Ammon's horn (tissue), 1 donor: ENCODE results near the gene PPM1M.
"Not testable (repeated sequence)": the region's sequence is repeated elsewhere in the genome, so short reads cannot be mapped to it uniquely, and the experiment has no call there.

Experiments used
- DNase-seq: peaks from one replicate; pipeline ENCODE4 v3.0.0-alpha.2; 2016; ENCODE audit warnings: low spot score

The PPM1M gene

DNA sequence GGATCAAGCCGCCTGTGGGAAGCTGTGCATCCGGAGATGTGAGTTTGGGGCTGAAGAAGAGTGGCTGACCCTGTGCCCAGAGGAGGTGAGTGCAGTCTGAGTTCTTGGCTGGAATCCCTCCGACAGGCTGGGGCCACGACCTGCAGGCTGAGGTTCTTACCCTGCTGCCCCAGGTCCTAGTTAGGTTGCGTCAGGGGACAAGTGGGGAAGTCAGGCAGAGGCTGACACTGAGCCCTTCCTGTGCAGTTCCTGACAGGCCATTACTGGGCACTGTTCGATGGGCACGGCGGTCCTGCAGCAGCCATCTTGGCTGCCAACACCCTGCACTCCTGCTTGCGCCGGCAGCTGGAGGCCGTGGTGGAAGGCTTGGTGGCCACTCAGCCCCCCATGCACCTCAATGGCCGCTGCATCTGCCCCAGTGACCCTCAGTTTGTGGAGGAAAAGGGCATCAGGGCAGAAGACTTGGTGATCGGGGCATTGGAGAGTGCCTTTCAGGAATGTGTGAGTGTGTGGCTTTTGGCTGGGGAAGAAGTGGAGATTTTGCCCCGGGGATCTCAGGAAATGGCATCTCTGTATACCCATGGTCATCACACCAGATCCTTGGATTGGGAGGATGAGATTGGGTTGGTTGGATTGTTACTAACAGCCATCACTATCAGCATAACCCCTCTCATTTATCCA, 1.3 kb downstream of the PPM1M start:
- DNase-seq = no peak

DNA sequence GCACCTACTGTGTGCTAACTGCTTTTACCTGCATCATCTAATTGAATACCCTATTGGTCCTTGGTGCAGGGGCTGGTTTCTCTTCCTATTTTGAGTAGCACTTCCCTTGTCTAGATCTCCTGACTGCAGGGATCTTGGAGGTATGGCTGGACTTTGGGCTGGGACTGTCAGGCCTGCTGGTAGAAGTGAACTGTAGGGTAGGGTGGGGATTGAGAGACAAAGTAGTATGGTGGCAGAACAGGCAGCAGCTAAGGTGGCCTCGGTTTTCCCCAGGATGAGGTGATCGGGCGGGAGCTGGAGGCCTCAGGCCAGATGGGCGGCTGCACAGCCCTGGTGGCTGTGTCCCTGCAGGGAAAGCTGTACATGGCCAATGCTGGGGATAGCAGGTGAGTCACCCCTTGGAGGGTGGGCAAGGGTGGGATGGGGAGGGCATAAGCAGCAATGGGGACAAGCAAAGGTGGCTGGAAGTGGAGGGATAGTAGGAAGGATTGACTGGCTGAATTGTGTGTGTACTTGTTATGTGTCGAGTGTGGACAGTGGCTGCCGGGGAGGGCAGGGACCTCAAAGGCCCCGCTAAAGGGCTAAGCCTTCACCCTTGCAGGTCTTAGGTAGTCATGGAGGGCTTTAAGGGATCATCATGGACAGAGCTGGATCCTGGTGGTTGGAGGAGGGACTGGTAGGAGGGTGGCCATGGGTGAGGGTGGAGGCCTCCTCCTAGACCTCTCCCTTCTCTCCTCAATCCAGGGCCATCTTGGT, 2.0 kb downstream of the PPM1M start:
- no peak for DNase-seq

DNA sequence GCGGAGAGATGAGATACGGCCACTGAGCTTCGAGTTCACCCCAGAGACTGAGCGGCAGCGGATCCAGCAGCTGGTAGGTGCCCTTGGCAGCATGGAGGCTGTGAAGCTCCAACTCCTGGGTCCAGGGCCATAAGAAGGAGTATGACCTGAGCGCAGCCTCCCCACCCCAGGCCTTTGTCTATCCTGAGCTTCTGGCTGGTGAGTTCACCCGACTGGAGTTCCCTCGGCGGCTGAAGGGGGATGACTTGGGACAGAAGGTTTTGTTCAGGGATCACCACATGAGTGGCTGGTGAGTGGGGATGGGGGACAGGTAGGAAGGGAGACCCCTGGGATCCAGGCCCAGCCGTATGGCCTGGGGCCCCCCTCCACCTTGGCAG, 2.6 kb downstream of the PPM1M start:
- DNase-seq = no peak

DNA sequence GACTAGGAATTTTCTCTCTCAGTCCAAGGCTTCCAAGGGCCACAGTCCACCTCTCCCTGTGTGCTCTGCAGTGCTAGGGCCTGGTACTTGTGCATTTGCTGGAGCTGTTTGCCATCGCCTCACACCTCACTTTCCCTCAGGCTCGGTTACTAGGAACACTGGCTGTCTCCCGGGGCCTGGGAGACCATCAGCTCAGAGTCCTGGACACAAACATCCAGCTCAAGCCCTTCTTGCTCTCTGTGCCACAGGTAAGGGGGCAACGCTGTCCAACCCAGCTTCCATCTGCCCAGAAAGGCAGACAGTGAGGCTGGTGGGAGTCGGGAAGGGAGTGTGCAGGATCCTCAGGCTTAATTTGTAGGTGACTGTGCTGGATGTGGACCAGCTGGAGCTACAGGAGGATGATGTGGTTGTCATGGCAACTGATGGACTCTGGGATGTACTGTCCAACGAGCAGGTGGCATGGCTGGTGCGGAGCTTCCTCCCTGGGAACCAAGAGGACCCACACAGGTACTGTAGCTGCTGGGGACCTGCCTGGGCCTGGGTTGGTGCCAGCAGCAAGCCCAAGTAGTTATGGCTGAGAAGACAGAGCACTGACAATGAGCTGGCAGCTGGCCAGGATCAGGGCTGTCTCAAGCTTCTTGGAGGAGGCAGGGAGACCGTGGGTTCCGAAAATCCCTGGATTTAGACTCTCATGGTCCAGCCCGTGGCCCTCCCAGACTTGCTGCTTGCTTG, 3.4 kb downstream of the PPM1M start:
- peak; percentile 50 for DNase-seq

DNA sequence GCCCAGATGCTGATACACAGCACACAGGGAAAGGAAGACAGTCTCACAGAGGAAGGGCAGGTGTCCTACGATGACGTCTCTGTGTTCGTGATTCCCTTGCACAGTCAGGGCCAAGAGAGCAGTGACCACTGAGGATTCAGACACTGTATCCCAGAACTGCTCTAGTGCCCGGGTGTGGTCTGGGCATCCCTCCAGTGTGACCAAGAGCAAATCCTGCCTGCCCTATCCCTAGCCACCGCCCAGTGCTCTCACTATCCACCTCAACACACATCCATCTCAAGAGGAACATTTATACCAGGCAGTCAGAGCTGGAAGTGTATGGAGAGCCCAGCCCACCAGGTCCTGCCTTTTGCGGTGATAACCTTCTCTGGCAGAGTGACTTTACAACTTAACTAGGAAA, 4.1 kb downstream of the PPM1M start:
- no peak for DNase-seq

DNA sequence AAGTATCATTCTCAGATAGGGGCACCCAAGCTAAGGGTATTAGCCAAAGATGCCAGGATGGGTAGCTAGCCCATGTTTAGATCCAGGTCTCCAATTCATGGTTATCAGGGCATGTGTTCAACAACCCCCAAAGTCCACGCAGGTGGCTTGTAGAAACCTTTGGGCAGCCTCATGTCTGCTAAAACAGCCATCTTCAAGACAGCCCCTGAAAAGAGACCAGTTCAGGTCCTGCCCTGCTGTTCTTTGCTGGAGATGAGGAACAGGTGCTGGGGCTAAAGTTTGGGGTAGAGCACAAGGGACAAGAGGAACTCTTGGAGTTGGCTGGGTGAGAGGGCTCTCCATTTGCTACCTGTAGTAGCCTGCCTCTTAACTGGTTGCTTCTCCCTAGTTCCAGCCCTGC, 4.6 kb downstream of the PPM1M start:
- no peak for DNase-seq

DNA sequence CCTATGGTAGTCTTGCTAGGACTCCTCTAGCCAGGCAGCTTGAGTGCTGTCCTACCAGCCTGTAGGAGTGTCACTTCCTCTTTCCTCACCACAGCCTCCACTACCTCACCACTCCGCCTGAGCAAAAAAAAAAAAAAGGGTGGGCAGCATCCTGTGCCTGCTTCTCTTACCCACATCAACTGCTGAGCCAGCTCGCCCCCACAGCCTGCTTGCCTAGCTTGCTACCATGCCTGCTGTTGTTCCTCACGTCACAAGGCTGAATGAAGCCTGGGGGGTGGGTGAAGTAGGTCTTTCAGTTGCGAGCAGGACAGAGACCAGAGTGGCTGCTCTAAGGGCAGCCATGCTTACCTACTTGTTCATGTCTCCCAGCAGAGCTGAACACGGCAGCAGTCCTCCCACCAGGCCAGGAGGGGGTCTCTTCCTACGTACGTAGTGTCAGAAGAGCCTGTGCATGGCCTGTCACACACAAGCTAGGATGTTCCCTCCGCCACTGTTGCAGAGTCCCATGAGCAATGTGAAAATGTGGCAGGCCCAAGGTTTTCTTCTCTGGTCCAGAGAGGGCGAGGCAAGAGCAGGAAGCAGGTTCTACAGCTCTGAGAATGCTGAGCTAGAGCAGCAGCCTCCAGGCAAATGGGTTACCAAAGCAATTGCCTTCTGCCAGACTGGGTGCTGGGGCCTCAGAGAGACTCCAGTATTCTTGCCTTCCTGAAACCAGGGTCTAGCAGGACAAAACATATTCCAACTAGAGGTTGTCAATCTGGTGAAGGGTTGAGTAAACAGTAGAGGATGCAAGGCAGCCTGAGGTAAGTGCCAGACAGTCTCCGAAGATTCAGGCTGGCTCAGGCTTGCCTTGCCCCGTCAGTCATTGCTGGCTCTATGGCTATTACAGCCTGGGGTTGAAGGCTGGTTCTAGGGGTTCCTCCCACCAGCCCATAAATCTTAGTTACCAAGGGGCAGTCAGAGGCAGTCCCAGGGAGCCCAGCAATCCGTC, 8.1 kb downstream of the PPM1M start:
- peak; percentile 92 for DNase-seq

DNA sequence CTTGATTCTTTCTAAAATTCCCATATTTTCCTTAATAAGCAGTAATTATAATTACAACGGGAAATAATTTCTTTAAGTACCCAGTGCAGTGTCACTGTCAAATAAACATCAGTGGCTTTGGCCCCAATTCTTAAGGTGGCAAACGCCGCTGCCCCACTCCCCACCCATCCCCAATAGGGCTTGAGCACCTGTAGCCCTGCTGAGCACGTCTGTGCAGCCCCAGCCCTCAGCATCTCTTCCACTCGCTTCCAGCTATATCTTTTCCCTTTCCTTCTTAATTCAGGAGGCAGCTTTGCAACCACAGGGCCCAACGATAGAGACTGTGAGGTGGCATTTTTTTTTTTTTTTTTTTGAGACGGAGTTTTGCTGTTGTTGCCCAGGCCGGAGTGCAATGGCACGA, 9.0 kb downstream of the PPM1M start:
- no peak for DNase-seq

DNA sequence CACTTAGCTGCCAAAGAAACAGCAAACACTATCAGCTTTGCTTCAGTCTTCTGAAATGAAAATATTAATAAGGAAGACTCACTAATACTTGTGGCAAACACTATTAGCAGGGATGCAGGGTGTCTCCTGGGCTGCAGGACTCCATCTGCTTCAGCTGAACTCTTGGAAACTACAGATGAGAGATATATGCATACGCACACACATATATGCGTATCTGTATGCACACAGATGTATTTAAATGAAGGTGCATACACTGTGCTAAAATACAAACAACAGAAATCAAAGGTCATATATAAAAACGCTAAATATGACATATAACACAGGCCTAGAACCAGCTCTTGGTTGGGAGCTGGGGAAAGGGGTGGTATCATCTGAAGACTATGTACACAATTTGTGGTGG, 10.6 kb downstream of the PPM1M start:
- DNase-seq = no peak

DNA sequence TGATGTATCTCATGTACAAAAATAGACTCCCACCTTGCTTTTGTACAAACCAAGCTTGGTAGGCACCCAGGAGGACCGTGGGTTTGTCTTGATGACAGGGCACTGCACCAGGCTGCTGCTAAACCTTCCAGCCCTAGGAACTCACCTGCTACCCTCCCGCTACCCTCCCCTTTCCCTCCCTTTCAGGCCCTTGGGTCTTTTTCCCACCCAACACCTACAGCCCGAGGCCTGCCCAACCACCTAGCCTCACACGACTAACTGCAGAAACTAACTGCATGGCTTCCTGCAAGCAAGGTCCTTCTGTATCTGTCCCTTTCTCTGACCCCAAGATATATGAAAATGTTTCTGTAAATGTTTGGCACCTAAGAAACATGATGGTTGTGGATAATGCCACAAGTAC, 11.1 kb downstream of the PPM1M start:
- DNase-seq = no peak

DNA sequence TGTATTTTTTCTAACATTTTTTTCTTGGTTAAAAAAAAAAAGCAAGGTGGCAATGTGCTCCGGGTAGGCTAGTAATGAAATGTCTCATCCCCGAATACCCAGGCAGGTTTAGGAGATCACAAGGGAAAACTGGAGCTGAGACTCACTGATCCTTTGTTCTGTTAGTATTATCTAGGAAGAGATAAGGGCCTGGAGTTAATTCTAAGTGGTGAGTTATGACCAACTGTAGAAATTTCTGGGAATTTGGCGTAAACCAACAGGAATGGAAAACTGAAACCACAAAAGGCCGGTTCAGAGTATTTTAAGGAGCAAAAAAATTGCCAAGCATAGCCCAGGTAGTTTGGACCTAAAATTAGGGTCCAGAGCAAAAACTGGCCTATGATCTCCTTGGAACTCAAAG, 12.4 kb downstream of the PPM1M start:
- no peak for DNase-seq

DNA sequence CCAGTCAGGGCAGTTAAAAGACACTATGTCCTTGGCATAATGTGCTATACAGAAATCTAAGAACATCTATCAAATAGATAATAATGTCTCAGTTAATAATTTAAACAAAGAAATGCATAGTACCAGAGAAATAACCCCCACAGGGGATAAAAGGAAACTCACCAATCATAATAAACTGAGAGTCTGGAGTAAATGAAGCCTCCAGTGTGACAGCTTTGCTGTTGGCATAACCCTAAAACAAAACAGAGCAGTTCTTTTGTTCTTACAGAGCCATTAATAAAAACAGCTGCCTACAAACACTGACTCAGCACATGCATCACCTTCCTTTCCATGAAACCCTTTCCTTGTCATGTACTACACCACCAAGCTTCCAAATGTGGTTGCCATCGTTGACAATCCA, 13.5 kb downstream of the PPM1M start:
- no peak for DNase-seq

DNA sequence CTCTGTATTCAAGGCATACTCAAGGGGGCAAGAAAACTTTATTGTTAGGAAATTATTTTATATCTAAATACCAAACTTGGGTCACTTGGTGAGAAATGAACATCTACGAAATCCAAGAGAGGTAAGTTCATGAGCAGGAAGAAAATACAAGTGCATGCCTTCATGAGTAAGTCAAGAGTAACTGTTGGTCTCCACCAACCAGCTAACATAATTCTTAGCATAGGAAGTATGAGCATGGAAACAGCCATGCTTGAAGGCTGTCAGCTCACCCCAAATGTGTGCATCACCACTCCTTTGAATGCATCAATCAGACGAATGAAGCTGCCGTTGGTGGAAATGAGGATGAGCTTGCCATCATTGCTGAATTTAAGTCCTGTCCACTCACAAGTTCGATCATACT, 13.9 kb downstream of the PPM1M start:
- no peak for DNase-seq

DNA sequence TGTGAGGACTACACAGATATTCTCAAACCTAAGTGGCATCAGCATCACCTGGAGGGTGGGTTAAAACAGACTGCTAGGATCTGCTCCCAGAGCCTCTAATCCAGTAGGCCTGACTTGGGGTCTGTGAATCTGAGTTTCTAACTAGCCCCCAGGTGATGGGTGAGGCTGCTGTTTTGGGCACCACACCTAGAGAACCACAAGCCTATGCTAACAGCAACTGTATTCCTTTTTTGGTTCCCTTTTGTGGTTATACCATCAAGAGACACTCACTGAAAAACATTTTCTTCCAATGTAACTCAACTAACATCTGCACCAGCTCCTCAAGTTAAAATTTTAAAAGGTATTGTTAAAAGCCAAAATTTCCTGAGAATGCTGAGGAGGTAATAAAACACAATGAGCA, 16.9 kb downstream of the PPM1M start:
- DNase-seq = no peak

DNA sequence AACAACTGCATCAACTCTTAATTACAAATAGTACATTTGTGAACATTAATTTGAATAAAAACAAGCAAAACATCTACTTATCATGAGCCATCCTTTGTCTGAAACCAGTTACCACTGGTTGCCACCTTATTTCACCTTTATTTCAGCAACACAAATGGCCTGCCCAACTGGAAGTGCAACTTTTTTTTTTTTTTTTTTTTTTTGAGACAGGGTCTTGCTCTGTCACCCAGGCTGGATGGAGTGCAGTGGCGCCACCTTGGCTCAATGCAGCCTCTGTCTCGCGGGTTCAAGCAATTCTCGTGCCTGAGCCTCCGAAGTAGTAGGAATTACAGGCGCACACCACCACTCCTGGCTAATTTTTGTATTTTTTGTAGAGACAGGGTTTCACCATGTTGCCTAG, 19.8 kb downstream of the PPM1M start:
- no peak for DNase-seq

DNA sequence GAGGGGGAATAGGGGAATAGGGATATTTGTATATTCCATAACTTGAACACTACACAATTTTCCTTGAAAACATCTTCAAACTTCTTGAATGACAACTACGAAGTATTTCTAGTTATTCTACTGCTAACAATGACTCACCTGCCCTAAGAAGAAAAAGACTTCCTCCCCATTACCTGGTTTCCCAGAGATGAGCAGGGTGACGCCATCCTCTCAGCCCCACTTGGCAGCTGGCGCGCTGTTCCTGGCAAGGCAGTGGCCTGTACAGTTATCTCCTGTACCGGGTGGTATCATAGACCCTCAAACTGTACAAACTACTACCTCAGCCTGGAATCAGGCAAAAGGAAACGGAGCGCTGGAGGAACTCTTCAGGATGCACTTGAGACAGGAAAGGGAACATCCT, 22.5 kb downstream of the PPM1M start:
- no peak for DNase-seq

DNA sequence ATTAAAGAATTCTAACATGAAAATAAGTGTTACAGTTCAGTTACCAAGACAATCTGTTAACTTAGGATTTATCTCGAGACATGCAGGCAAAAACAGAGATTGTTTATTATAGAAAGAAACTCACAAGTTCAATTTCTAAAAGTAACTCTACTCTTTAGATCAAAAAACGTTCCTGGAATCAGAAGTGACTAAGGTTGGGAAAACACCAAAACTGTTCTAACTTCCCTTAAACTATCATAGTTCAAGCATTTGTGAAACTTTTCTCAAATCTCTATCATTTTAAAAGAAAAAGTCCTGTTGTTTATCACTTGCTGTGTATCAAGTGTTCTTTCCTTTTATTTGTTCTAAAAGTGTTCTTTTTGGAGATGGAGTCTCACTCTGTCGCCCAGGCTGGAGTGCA, 24.2 kb downstream of the PPM1M start:
- no peak for DNase-seq

DNA sequence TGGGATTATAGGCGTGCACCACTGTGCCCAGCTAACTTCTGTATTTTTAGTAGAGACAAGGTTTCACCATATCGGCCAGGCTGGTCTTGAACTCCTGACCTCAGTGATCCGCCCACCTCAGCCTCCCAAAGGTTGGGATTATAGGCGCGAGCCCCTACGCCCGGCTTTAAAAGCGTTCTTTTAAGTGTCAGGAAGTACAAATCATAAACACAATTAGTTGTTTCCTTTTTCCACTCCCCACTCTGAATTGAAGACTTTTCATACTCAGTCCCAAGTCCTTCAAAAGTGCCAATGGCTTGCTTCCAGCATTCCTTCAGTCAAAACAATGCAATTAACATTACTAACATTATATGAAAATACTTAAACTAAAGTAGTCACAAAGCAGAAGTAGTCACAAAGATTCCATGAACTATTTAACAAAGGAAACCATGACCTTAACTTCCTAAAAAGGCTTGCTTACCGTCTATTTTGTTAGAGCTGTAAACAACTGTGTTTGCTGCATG, 24.7 kb downstream of the PPM1M start:
- no peak for DNase-seq

DNA sequence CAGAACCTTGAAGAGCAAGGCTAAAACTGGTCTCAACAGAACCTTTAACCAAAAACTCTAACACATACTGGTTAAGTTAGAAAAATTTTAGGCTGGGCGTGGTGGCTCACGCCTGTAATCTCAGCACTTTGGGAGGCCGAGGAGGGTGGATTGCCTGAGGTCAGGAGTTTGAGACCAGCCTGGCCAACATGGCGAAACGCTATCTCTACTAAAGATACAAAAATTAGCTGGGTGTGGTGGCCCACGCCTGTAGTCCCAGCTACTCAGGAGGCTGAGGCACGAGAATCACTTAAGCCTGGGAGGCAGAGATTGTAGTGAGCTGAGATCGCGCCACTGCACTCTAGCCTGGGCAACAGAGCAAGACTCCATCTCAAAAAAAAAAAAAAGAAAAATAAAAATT, 26.6 kb downstream of the PPM1M start:
- not testable (repeated sequence) for DNase-seq

DNA sequence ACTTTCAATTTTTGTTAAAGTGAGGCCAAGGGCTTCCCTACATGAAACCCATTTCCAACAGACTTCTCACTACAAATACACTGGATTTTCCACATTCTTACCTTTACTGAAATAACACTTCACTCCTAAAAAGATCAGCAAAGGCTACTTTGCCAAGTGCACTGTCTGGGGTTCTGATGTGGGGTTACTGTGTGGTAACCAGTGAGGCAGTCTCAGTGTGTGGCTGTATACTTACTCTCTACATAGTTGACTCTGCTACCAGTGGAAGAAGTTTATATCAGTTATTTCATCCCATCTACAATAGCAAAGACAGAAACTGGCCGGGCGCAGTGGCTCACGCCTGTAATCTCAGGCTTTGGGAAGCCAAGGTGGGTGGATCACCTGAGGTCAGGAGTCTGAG, 27.3 kb downstream of the PPM1M start:
- DNase-seq = no peak

DNA sequence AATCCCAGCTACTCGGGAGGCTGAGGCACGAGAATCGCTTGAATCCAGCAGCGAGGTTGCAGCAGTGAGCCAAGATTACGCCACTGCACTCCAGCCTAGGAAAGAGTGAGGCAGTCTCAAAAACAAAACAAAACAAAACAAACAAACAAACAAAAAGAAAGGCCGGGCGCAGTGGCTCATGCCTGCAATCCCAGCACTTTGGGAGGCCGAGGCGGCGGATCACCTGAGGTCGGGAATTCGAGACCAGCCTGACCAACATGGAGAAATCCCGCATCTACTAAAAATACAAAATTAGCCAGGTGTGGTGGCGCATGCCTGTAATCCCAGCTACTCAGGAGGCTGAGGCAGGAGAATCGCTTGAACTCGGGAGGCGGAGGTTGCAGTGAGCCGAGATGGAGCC, 29.2 kb downstream of the PPM1M start:
- not testable (repeated sequence) for DNase-seq
